Ovary (tissue), 9 donors: ENCODE data around the gene MUSTN1. TPM values are rescaled to one million over a fixed set of nuclear protein-coding genes. Genes with fewer than 3 reads are reported as not detected.

Experiments
- DNase-seq, 5 donors: peaks; one replicate each; pipeline ENCODE4 v3.0.0-alpha.2; 2019 to 2020
- H3K27ac ChIP-seq, 2 donors: fragments of 200-600 bp; one replicate each; pipeline versions ENCODE4 v1.5.1 to v1.8.0; 2019 to 2022
- H3K27me3 ChIP-seq: fragments of 200-600 bp; one replicate; pipeline ENCODE4 v1.8.0; 2022
- H3K36me3 ChIP-seq: fragments of 200-600 bp; sonication (generic); one replicate; pipeline ENCODE4 v1.5.1; 2019
- H3K4me1 ChIP-seq: one replicate; pipeline ENCODE4 v1.8.1; 2013; ENCODE audit warnings: mild to moderate bottlenecking, moderate library complexity; ENCODE audit not compliant: insufficient read depth
- H3K4me3 ChIP-seq: fragments of 200-600 bp; sonication (generic); one replicate; pipeline ENCODE4 v1.5.1; 2017
- H3K9me3 ChIP-seq, 2 donors: fragments of 200-600 bp in 1 of 2; sonication (generic) in 1 of 2; one replicate each; pipeline versions ENCODE4 v1.5.1 to v1.8.1; 2013 to 2019; ENCODE audit warnings: mild to moderate bottlenecking in 1 of 2, moderate library complexity in 1 of 2
- EP300 ChIP-seq: sonication (generic); formaldehyde crosslinking; IDR thresholded peaks from one replicate; pipeline ENCODE4 v1.6.1; 2017; ENCODE audit warnings: antibody characterized with exemption
- POLR2A ChIP-seq: fragments of 450-650 bp; IDR thresholded peaks from one replicate; pipeline ENCODE4 v1.6.1; 2017; ENCODE audit warnings: antibody characterized with exemption, mild to moderate bottlenecking, moderate library complexity
- WGBS, 3 donors: extraction: QIAGEN DNeasy Blood & Tissue Kit in 1 of 3; methylation state at CpG; one replicate each; pipeline versions ENCODE4 v1.1.5 to v1.1.7; 2013 to 2017; 5-methylcytosine and 5-hydroxymethylcytosine counted together
- intact Hi-C, 4 donors: fragments of 100-400 bp; cut with DNase I; formaldehyde crosslinking; loops; one replicate each; pipeline versions ENCODE4 v1.11.0 to v1.15.1; 2022 to 2023
- microRNA-seq, 3 donors: library from miRNA; unstranded; fragments of <30 nt; microRNA quantifications; one replicate each; pipeline versions ENCODE4 to v1.2.0, GENCODE V29; 2019 to 2020
- polyA plus RNA-seq, 2 donors: library from polyadenylated mRNA; stranded (reverse); fragments of 200-250 nt in 1 of 2; fragments of 350-450 nt in 1 of 2; fragmentation: Illumina TruSeq in 1 of 2; extraction: RNeasy Lipid Tissue Mini Kit (QIAGEN cat#74804) in 1 of 2; gene quantifications; one replicate each; pipeline ENCODE4 v1.2.3, GENCODE V29; 2013 to 2014
- small RNA-seq: library from RNA; depleted of rRNA; stranded (forward); fragments of <200 nt; gene quantifications from one replicate; pipeline ENCODE3, GENCODE V24; 2016
- total RNA-seq, 7 donors: library from RNA; depleted of rRNA in 2 of 7; stranded (reverse); fragments of >200 nt in 2 of 7; fragmentation: NEBNext Ultra II Directional in 3 of 7; extraction: Animal tissue kit (Norgen Biotek cat#: 25700) in 3 of 7; gene quantifications; one replicate each; pipeline versions ENCODE4 v1.1.0 to v1.2.4, GENCODE V29; 2016 to 2023
- TF ChIP-seq, protein P1 (sequence below), 3 donors: fragments of 450-650 bp in 2 of 3; fragments of 200-600 bp in 1 of 3; IDR thresholded peaks; one replicate each; pipeline versions ENCODE4 v1.5.1 to v1.8.0; 2016 to 2022; ENCODE audit warnings: antibody characterized with exemption in 3 of 3, mild to moderate bottlenecking in 1 of 3
- donor health status: DM: no; HTN: no; CAD: no; lungs with moderate emphysema.
- donor health status: DM: no; HTN: no; CAD: no.
- donor health status: Bipolar disorder and iron deficiency.
- donor health status: DM: yes; HTN: yes; CAD: no.
- donor health status: DM: no; HTN: no; CAD: no.
- donor health status: DM: yes; HTN: yes; CAD: no.

The MUSTN1 gene
- total and polyA plus RNA-seq, 9 donors = 2.2 to 30.0 (median 8.6) TPM

DNA sequence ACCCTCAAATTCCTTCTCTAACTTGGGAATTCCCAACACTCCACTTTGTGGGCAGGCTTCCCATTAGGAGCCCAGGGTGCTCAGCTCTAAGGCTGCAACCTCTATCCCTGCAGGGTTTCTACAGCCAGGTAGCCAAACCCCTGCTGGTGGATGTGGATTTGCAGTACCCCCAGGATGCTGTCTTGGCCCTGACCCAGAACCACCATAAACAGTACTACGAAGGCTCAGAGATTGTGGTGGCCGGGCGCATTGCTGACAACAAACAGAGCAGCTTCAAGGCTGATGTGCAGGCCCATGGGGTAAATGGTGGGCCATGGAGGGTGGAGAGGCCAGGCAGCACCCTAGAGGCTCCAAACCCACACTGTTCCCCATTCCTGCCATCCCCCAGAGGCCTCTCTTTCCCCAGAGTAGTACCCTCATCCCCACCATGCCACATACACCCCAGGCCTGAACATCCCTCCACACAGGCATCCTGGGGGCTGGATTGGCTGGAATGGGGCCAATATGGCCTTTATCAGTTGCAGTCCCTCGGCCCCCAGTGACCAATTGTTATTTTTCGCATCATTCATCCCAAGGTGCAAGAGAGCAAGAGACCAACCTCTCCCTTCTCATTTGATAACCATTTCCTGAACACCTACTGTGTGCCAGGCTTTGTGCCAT is 49.8 kb downstream of the MUSTN1 start:
- WGBS, 3 donors = 70 to 80% (median 73%) methylated on average over 5 of the region's 5 CpGs
- peak in 1 of 5 donors; percentile 12 for DNase-seq
- no peaks in the 10 kb centered on the region for H3K9me3 ChIP-seq
- H3K4me1 ChIP-seq = no peaks in the 10 kb centered on the region
- intact Hi-C loops = no loop called here
- no peaks in the 10 kb centered on the region for H3K36me3 ChIP-seq
- H3K4me3 ChIP-seq = no peak overlapping the region
- H3K27me3 ChIP-seq = no peaks in the 10 kb centered on the region
- no peak for TF ChIP-seq EP300
- TF ChIP-seq, protein P1, sequence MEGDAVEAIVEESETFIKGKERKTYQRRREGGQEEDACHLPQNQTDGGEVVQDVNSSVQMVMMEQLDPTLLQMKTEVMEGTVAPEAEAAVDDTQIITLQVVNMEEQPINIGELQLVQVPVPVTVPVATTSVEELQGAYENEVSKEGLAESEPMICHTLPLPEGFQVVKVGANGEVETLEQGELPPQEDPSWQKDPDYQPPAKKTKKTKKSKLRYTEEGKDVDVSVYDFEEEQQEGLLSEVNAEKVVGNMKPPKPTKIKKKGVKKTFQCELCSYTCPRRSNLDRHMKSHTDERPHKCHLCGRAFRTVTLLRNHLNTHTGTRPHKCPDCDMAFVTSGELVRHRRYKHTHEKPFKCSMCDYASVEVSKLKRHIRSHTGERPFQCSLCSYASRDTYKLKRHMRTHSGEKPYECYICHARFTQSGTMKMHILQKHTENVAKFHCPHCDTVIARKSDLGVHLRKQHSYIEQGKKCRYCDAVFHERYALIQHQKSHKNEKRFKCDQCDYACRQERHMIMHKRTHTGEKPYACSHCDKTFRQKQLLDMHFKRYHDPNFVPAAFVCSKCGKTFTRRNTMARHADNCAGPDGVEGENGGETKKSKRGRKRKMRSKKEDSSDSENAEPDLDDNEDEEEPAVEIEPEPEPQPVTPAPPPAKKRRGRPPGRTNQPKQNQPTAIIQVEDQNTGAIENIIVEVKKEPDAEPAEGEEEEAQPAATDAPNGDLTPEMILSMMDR (IDR thresholded peaks at IDR 0.05) = no peak
- no peak for TF ChIP-seq POLR2A
- H3K27ac ChIP-seq = no peak overlapping the region

DNA sequence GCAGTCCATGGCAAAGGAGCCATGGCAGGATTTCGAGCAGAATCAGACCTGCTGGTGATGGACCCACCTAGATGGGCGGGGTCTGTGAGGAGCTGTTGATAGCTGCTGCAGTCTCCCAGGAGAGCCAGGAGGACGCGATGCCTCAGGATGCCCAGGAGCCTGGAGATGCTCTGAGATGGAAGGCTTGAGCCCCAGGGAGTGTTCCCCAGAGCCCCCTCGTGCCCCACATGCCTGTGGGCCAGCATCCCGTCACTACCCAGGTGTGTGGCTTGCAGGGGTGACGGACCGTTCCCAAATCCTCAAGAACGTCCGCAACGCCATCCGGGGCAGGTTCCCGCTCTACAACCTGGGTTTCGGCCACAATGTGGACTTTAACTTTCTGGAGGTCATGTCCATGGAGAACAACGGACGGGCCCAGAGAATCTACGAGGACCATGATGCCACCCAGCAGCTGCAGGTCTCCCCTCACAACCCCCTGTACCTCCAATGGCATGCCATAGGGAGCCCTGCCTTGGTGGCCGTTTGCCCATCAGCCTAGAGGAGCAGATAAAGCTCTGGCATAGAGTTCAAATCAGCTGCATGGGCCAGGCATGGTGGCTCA is 50.7 kb downstream of the MUSTN1 start:
- 78 to 88% (median 83%) methylated on average over 17 to 18 of the region's 18 CpGs for WGBS, 3 donors
- H3K4me3 ChIP-seq = no peak overlapping the region
- H3K27ac ChIP-seq = no peak overlapping the region
- no peak for TF ChIP-seq POLR2A
- TF ChIP-seq EP300 = no peak
- no peaks in the 10 kb centered on the region for H3K27me3 ChIP-seq
- H3K36me3 ChIP-seq = no peaks in the 10 kb centered on the region
- intact Hi-C loops = no loop called here
- peak in 2 of 5 donors; percentile 8 to 19 for DNase-seq
- H3K4me1 ChIP-seq = no peaks in the 10 kb centered on the region
- no peaks in the 10 kb centered on the region for H3K9me3 ChIP-seq

GRCh38 chr3:52783211-52783555 is 51.6 kb downstream of the MUSTN1 start:
- H3K4me3 ChIP-seq = no peak overlapping the region
- intact Hi-C loops = no loop called here
- WGBS, 3 donors = 79 to 93% (median 89%) methylated on average over 3 of the region's 3 CpGs
- H3K27ac ChIP-seq = no peak overlapping the region
- H3K4me1 ChIP-seq = no peaks in the 10 kb centered on the region
- TF ChIP-seq EP300 (no peak), POLR2A (no peak)
- TF ChIP-seq, protein P1 (IDR thresholded peaks at IDR 0.05) = no peak
- H3K9me3 ChIP-seq = no peaks in the 10 kb centered on the region
- H3K27me3 ChIP-seq = no peaks in the 10 kb centered on the region
- peak in 1 of 5 donors; percentile 2 for DNase-seq
- no peaks in the 10 kb centered on the region for H3K36me3 ChIP-seq

Small RNA genes lying within 50 kb of the gene (microRNA-seq; reads per million reads assigned to microRNA genes)
- 0 reads per million in 3 donors for gene MIR8064

Small RNA genes lying within 50 kb of the gene (small RNA-seq; reads per million reads assigned to genes)
- gene MIR8064 (not detected), gene MUSTN1 (not detected)

Other genes with a start within 250 kb of the MUSTN1 start
- gene PBRM1, start 149.1 kb downstream of the MUSTN1 start, total RNA-seq = 10 to 100 TPM; 63.2 to 95.7 (median 69.7) TPM
- 10 to 100 TPM; 19.8 to 30.9 TPM for gene PBRM1, start 149.1 kb downstream of the MUSTN1 start, polyA plus RNA-seq
- gene GNL3, start 149.0 kb downstream of the MUSTN1 start, total RNA-seq = 10 to 100 TPM; 46.0 to 82.7 (median 62.7) TPM
- 10 to 100 TPM; 39.6 to 41.4 TPM for gene GNL3, start 149.0 kb downstream of the MUSTN1 start, polyA plus RNA-seq
- 10 to 100 TPM; 42.3 to 67.8 (median 57.4) TPM for gene GLT8D1, start 129.2 kb downstream of the MUSTN1 start, total RNA-seq
- 10 to 100 TPM; 63.2 to 72.9 TPM for gene GLT8D1, start 129.2 kb downstream of the MUSTN1 start, polyA plus RNA-seq
- 100 to 1,000 TPM in 2 of 7 donors, 10 to 100 TPM in 5; 67.7 to 104 (median 80.3) TPM for gene SPCS1, start 128.9 kb downstream of the MUSTN1 start, total RNA-seq
- gene SPCS1, start 128.9 kb downstream of the MUSTN1 start, polyA plus RNA-seq = 100 to 1,000 TPM; 138 to 216 TPM
- 10 to 100 TPM; 20.1 to 45.9 (median 32.8) TPM for gene NEK4, start 64.1 kb downstream of the MUSTN1 start, total RNA-seq
- 10 to 100 TPM in 1 of 2 donors, 1 to 10 TPM in 1; 8.5 to 12.0 TPM for gene NEK4, start 64.1 kb downstream of the MUSTN1 start, polyA plus RNA-seq
- under 1 TPM in 3 of 7 donors, not detected in 4; 0.42 to 0.79 (median 0.53) TPM for gene ITIH1, start 57.4 kb downstream of the MUSTN1 start, total RNA-seq
- gene ITIH1, start 57.4 kb downstream of the MUSTN1 start, polyA plus RNA-seq = under 1 TPM in 1 of 2 donors, not detected in 1; 0.45 TPM
- gene ITIH3, start 40.2 kb downstream of the MUSTN1 start, total RNA-seq = 1 to 10 TPM in 5 of 7 donors, under 1 TPM in 2; 0.23 to 3.1 (median 1.2) TPM
- 10 to 100 TPM in 1 of 2 donors, 1 to 10 TPM in 1; 3.3 to 14.2 TPM for gene ITIH3, start 40.2 kb downstream of the MUSTN1 start, polyA plus RNA-seq
- 1 to 10 TPM; 2.2 to 8.7 (median 4.0) TPM for gene ITIH4, start 4.3 kb downstream of the MUSTN1 start, total RNA-seq
- 10 to 100 TPM in 1 of 2 donors, 1 to 10 TPM in 1; 2.8 to 14.2 TPM for gene ITIH4, start 4.3 kb downstream of the MUSTN1 start, polyA plus RNA-seq
- gene STIMATE, start 62.5 kb upstream of the MUSTN1 start, total RNA-seq = 10 to 100 TPM; 11.0 to 29.9 (median 17.8) TPM
- gene STIMATE, start 62.5 kb upstream of the MUSTN1 start, polyA plus RNA-seq = 10 to 100 TPM in 1 of 2 donors, 1 to 10 TPM in 1; 7.4 to 11.9 TPM
- 10 to 100 TPM in 3 of 7 donors, 1 to 10 TPM in 4; 4.6 to 21.1 (median 7.7) TPM for gene SFMBT1, start 211.1 kb upstream of the MUSTN1 start, total RNA-seq
- gene SFMBT1, start 211.1 kb upstream of the MUSTN1 start, polyA plus RNA-seq = 1 to 10 TPM; 1.2 to 4.4 TPM